Measurements from ENCODE around the gene ARAP1. TPM values are rescaled to one million over a fixed set of nuclear protein-coding genes. Genes with fewer than 3 reads are reported as not detected.

The ARAP1 gene
- total RNA-seq, 1 donor from 2014 or later: 60.2 TPM

DNA sequence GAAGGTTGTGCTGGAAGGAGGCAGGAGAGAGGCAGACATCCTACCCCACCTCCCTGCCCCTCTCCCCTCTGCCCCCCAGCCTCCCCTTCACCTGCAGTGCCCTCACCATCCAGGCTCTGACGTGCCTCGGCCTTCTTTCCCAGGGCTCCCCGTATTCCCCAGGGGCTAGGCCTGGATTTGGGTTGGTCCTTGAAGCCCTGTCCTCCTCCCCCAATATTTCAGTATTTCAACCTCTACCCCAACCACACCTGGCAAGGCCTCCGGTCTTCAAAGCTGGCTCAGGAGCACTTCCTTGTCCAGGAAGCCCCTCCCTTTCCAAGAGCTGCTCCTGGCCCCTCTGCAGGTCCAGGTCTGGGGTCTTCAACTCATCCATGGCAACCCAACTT lies 69.4 kb downstream of the ARAP1 start:
- H3K4me3 ChIP-seq (ENCODE audit: low read depth, low read length): no peak overlapping the region
- TF ChIP-seq, protein P1, sequence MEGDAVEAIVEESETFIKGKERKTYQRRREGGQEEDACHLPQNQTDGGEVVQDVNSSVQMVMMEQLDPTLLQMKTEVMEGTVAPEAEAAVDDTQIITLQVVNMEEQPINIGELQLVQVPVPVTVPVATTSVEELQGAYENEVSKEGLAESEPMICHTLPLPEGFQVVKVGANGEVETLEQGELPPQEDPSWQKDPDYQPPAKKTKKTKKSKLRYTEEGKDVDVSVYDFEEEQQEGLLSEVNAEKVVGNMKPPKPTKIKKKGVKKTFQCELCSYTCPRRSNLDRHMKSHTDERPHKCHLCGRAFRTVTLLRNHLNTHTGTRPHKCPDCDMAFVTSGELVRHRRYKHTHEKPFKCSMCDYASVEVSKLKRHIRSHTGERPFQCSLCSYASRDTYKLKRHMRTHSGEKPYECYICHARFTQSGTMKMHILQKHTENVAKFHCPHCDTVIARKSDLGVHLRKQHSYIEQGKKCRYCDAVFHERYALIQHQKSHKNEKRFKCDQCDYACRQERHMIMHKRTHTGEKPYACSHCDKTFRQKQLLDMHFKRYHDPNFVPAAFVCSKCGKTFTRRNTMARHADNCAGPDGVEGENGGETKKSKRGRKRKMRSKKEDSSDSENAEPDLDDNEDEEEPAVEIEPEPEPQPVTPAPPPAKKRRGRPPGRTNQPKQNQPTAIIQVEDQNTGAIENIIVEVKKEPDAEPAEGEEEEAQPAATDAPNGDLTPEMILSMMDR (conservative IDR thresholded peaks at IDR 0.05; ENCODE audit: low read depth, low read length): no peak
- DNase-seq (ENCODE audit: low read depth): no peak

- DNase-seq (ENCODE audit: low read depth): no peak
- no peak overlapping the region for H3K4me3 ChIP-seq (ENCODE audit: low read depth, low read length)
- TF ChIP-seq, protein P1 (conservative IDR thresholded peaks at IDR 0.05; ENCODE audit: low read depth, low read length): no peak
Measured at GRCh38 chr11:72682238-72682857, 69.9 kb downstream of the ARAP1 start.

DNA sequence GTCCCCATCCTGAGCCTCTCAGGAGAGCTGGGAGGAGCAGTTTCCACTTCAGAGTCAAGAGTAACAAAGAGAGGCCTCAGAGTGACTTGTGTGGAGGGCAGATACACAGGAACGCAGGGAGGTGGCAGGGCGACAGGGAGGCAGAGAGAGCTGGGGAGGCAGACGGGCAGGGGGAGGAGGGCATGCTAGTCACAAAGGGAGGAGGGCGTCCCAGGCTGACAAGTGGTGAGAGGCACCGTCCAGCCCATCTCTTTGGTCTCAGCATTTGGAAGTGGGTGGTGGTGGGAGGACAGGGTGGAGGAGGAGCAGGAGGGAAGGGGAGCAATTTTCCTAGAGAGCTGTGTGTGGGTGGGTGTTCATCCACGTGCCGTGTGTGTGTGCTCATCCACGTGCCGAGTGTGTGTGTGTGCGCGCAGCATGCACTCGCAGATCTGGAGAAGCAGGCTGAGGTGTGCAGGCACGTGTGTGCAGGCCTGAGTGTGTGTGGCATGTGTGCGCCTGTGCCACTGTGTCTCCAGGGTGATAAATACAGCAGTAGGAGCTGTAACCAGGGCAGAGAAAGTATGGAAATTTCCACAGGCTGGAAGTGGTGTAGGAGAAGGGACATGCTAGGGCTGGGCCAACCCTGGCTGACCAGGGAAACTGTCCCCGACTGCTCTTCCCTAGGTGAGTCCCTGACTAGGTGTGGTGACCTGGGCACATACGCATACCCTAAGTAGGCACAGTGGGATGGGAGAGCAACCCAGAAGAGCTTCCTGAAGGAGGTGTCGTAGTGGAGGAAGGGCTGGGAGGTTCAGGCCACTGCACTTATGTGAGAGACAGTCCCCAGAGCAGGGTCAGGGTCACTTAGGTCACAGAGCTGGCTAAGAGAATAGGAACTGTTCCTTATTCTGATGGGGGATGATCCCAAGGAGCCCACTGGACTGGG lies 70.7 kb downstream of the ARAP1 start:
- H3K4me3 ChIP-seq (ENCODE audit: low read depth, low read length): no peak overlapping the region
- TF ChIP-seq, protein P1 (conservative IDR thresholded peaks at IDR 0.05; ENCODE audit: low read depth, low read length): no peak
- DNase-seq (ENCODE audit: low read depth): no peak

DNA sequence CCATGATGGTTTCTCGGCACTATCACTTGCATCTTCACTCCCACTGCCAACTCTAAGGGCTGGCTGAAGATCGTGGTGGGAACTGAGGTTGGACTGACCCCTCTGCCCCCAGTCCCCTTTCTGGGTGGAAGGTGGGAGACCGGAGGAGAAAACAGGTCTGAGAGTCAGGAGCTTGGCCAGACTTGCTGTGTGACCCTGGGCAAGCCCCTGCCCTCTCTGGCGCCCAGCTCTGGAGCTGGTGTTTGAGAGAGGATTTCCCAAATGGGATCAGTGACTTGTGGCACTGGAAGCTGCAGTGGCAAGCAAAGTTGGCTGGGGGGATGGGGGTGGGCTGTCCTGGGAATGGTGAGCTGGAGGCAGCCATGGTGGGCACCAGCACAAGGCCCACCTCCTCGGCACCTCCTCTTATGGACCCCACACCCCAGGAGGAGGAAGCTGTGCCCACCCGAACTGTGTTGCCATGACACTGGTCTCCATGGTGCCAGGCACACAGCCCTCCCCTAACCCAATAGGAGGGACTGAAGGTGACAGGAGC lies 71.5 kb downstream of the ARAP1 start:
- TF ChIP-seq, protein P1 (conservative IDR thresholded peaks at IDR 0.05; ENCODE audit: low read depth, low read length): no peak
- no peak overlapping the region for H3K4me3 ChIP-seq (ENCODE audit: low read depth, low read length)
- DNase-seq (ENCODE audit: low read depth): no peak

- TF ChIP-seq, protein P1 (conservative IDR thresholded peaks at IDR 0.05; ENCODE audit: low read depth, low read length): no peak
- no peak overlapping the region for H3K4me3 ChIP-seq (ENCODE audit: low read depth, low read length)
- no peak for DNase-seq (ENCODE audit: low read depth)
Measured at GRCh38 chr11:72679869-72680268, 72.3 kb downstream of the ARAP1 start.

DNA sequence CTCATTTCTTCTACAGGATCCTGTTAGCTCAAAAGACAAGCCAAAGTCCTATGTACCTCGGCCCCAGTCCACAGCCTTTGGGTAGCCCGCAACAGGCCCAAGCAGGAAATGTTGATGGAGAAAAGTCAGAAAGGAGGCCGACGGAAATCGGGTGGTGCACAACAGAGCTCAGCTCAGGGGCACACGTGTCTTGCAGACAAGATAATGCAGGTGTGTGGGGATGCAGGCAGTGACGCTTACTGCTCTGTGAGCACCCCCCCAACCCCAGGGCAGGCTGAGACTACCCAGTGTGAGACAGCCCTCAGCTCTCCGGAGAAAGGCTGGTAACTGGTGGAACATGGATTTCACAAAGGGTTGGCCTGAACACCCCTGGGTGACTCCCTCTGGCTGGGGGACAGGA lies 73.7 kb downstream of the ARAP1 start:
- TF ChIP-seq, protein P1 (conservative IDR thresholded peaks at IDR 0.05; ENCODE audit: low read depth, low read length): no peak
- H3K4me3 ChIP-seq (ENCODE audit: low read depth, low read length): no peak overlapping the region
- no peak for DNase-seq (ENCODE audit: low read depth)
